T-cell (primary cell): ENCODE measurements around the gene DNASE1L2. TPM values are rescaled to one million over a fixed set of nuclear protein-coding genes. Genes with fewer than 3 reads are reported as not detected.

Experiments
- ATAC-seq, 4 experiments: fragments of 200-7000 bp in 3 of 4; fragments of 150-1000 bp in 1 of 4; cut with Tn5 transposase; replicated peaks in 1 of 4; 1 replicate in 3 of 4; 2 replicates in 1 of 4; pipeline ENCODE4 v1.10.0; 2021; ENCODE audit warnings: moderate library complexity in 3 of 4, mild to moderate bottlenecking in 2 of 4, moderate number of reproducible peaks in 1 of 4
- CTCF ChIA-PET, 2 donors: fragments of 300-600 bp; sonication (Branson Sonifier 250); formaldehyde crosslinking; loops; one replicate each; lab custom pipeline; 2022; ENCODE audit warnings: antibody characterized with exemption in 2 of 2; lab: Charles Lee
- POLR2A ChIA-PET, 2 donors: fragments of 300-600 bp; sonication (Branson Sonifier 250); formaldehyde crosslinking; loops; one replicate each; lab custom pipeline; 2022; ENCODE audit warnings: antibody characterized with exemption in 2 of 2; lab: Charles Lee
- DNase-seq, 35 experiments: peaks; one replicate each; pipeline versions ENCODE4 v3.0.0 to v3.0.0-alpha.2; 2013 to 2023
- H3K27ac ChIP-seq: one replicate; pipeline ENCODE4 v1.5.1; 2013; ENCODE audit warnings: low read length
- H3K27me3 ChIP-seq, 2 experiments: replicated peaks in 1 of 2; 1 replicate in 1 of 2; 2 replicates in 1 of 2; pipeline versions ENCODE4 v1.6.1 to v1.7.0; 2013; ENCODE audit warnings: low read length in 1 of 2, mixed read lengths in 1 of 2; ENCODE audit not compliant: control insufficient read depth in 2 of 2, insufficient read depth in 2 of 2; ENCODE audit errors: extremely low read depth in 1 of 2
- H3K36me3 ChIP-seq, 2 donors: 1 replicate in 1 of 2; 2 replicates in 1 of 2; pipeline versions ENCODE4 v1.6.1 to v1.7.0; 2013; ENCODE audit warnings: low read length in 1 of 2; ENCODE audit not compliant: control insufficient read depth in 2 of 2, insufficient read depth in 1 of 2; ENCODE audit errors: extremely low read depth in 1 of 2
- H3K4me1 ChIP-seq, 2 experiments: 1 replicate in 1 of 2; 2 replicates in 1 of 2; pipeline versions ENCODE4 v1.6.1 to v1.7.0; 2013; ENCODE audit warnings: low read length in 2 of 2, mixed read lengths in 1 of 2; ENCODE audit not compliant: insufficient read depth in 2 of 2, control insufficient read depth in 1 of 2; ENCODE audit errors: extremely low read depth in 1 of 2
- H3K4me3 ChIP-seq, 2 donors: 1 replicate in 1 of 2; 2 replicates in 1 of 2; pipeline versions ENCODE4 v1.5.1 to v1.7.0; 2013; ENCODE audit warnings: mild to moderate bottlenecking in 2 of 2, low read length in 1 of 2, moderate library complexity in 1 of 2; ENCODE audit not compliant: control insufficient read depth in 1 of 2; ENCODE audit errors: extremely low read depth in 1 of 2
- H3K9me3 ChIP-seq: 2 replicates; pipeline ENCODE4 v1.7.0; 2013
- H3K27ac Mint-ChIP-seq, 2 donors: one replicate each; pipeline ENCODE4 v1.8.0; 2020 to 2021; ENCODE audit warnings: mild to moderate bottlenecking in 2 of 2, mixed read lengths in 2 of 2
- H3K27me3 Mint-ChIP-seq, 2 donors: one replicate each; pipeline ENCODE4 v1.8.0; 2021 to 2022; ENCODE audit warnings: mixed read lengths in 2 of 2
- H3K36me3 Mint-ChIP-seq: one replicate; pipeline ENCODE4 v1.8.0; 2021; ENCODE audit warnings: mixed read lengths
- H3K4me1 Mint-ChIP-seq, 3 donors: one replicate each; pipeline ENCODE4 v1.8.0; 2020 to 2022; ENCODE audit warnings: mixed read lengths in 3 of 3, mild to moderate bottlenecking in 1 of 3
- H3K4me3 Mint-ChIP-seq, 3 donors: one replicate each; pipeline ENCODE4 v1.8.0; 2020 to 2022; ENCODE audit warnings: mild to moderate bottlenecking in 3 of 3, mixed read lengths in 3 of 3, moderate library complexity in 3 of 3
- H3K9me3 Mint-ChIP-seq, 3 donors: one replicate each; pipeline ENCODE4 v1.8.0; 2020 to 2022; ENCODE audit warnings: mixed read lengths in 3 of 3
- WGBS: methylation state at CpG from one replicate; pipeline ENCODE4 v1.1.5; 2013; ENCODE audit warnings: missing lambda C conversion rate; ENCODE audit not compliant: insufficient coverage; 5-methylcytosine and 5-hydroxymethylcytosine counted together
- total RNA-seq, 35 experiments: library from RNA in 6 of 35; stranded (reverse) in 6 of 35; fragments of 120-200 nt in 1 of 35; gene quantifications; one replicate each; pipeline versions ENCODE4 v1.2.1 to v1.2.4 and lab custom pipeline; 2013 to 2026

Gene DNASE1L2
- total RNA-seq, 5 donors from 2014 or later (not counting 1 experiment from before 2014, with no cell fraction given), result 0.63 to 3.3 (median 1.9) TPM

DNA sequence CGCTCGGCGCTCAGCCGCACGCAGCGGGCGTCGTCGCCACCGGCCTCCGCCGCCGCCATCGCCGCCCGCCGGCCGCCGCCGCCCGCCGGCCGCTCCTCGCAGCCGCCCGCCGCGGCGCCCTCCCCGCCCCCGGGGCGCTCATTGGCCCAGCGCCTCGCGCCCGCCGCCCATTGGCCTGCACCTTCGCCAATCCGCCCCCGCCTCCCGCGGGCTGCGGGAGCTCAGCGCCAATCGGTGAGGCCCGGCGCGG, 21.6 kb upstream of the DNASE1L2 start, which contains the start of gene PGP:
Gene PGP (minus strand): TSS at position 122 of the 250 bp plus-strand sequence. CDS start 63 bp downstream, at position 59.
- ATAC-seq (peak; percentile 93 to 97 (median 96)), DNase-seq (peak in 1 of 35 experiments; percentile 99)
- Histone ChIP-seq H3K4me3 (peak within 1 kb of the TSS; percentile 73 to 83), H3K9me3 (no peaks in the 10 kb centered on the region), H3K27me3 (no peaks in the 10 kb centered on the region), H3K4me1 (peaks cover 6 to 29% of the 10 kb centered on the region in 2 experiments), H3K27ac (peak within 1 kb of the TSS; percentile 77), H3K36me3 (peaks cover 9 to 11% of the 10 kb centered on the region in 2 donors)
- POLR2A ChIA-PET, result interaction anchor here in 1 of 2 donors (0.6 to 1.0 kb wide), 2 partner anchors 60 to 385 kb away, joined by 3 to 4 read pairs; partner anchors contain the start of gene TRAF7
- WGBS, result under 1% methylated on average over 48 of the region's 48 CpGs
- H3K9me3 Mint-ChIP-seq, result no peaks in the 10 kb centered on the region
- H3K36me3 Mint-ChIP-seq, result peaks cover 2% of the 10 kb centered on the region
- peaks cover 12 to 17% (median 16%) of the 10 kb centered on the region in 3 donors for H3K4me1 Mint-ChIP-seq
- H3K27ac Mint-ChIP-seq, result peak within 1 kb of the TSS; percentile 73 to 89
- no peaks in the 10 kb centered on the region for H3K27me3 Mint-ChIP-seq
- peak within 1 kb of the TSS; percentile 78 to 85 (median 80) for H3K4me3 Mint-ChIP-seq
- CTCF ChIA-PET, result interaction anchor here in 1 of 2 donors (0.5 to 0.6 kb wide), 2 partner anchors 59 to 305 kb away, joined by 3 read pairs; partner anchors contain the start of gene TRAF7

DNA sequence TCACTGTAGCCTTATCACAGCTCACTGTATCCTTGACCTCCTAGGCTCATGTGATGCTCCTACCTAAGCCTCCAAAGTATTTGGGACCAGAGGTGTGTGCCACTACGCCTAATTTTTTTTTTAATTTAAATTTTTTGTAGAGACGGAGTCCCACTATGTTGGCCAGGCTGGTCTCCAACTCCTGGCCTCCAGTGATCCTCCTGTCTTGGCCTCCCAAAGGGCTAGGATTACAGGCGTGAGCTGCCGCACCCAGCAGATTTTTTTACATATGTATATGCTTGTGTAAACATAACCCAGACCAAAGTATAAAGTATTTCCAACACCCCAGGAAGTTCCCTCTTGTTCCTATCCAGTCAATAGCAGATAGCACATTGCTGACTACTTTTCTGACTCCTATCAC, 19.9 kb upstream of the DNASE1L2 start:
- WGBS, result 100% methylated on average over 2 of the region's 4 CpGs
- ChIA-PET POLR2A (no interaction called here), CTCF (no interaction called here)
- Mint-ChIP-seq H3K4me3 (peak overlapping the region; percentile 57 to 78 (median 59)), H3K27me3 (no peaks in the 10 kb centered on the region), H3K36me3 (peaks cover 2% of the 10 kb centered on the region), H3K9me3 (no peaks in the 10 kb centered on the region), H3K27ac (no peak overlapping the region), H3K4me1 (peaks cover 12 to 17% (median 16%) of the 10 kb centered on the region in 3 donors)
- ATAC-seq (no peak), DNase-seq (no peak)
- Histone ChIP-seq H3K36me3 (peaks cover 9 to 13% of the 10 kb centered on the region in 2 donors), H3K4me3 (no peak overlapping the region), H3K4me1 (peaks cover 6 to 29% of the 10 kb centered on the region in 2 experiments), H3K27me3 (no peaks in the 10 kb centered on the region), H3K9me3 (no peaks in the 10 kb centered on the region), H3K27ac (no peak overlapping the region)

DNA sequence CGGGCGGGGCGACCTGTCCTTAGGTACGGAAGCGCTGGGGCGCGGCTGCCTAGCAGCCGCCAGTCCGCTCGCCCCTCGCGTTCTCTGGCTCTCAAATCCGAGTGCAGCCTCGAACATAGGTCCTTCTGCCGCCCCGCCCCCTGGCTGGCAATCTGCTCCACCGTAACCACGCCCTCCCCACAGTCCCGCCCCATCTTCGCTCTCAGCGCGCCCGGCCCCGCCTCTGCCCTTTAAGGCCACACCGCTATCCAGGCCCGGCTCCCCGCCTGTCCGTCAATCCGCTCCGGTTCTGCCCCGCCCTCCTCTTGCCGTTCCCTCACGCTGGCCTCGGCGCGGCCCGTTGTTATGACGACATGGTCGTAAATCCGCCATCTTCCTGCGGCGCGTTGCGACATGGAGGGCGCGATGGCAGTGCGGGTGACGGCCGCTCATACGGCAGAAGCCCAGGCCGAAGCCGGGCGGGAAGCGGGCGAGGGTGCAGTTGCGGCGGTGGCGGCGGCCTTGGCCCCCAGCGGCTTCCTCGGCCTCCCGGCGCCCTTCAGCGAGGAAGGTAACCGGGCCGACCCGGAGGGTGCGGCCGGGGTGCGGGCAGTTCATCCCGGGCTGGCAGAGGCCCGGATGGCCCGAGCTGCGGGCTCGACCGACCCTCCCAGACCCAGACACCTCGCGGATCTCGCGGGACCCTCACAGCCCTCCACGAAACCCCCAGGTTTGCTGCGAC, 12.9 kb upstream of the DNASE1L2 start, which contains the start of gene E4F1:
Gene E4F1 (plus strand): TSS at position 371 of the 721 bp plus-strand sequence. CDS start 23 bp downstream, at position 394.
- ATAC-seq (peak; percentile 95 to 97 (median 97)), DNase-seq (peak; percentile 92 to 99 (median 97))
- Histone ChIP-seq H3K27ac (peak within 1 kb of the TSS; percentile 60), H3K27me3 (peaks cover 0 to 10% of the 10 kb centered on the region in 2 experiments), H3K36me3 (peaks cover 7 to 9% of the 10 kb centered on the region in 2 donors), H3K4me3 (peak within 1 kb of the TSS; percentile 70 to 93), H3K9me3 (no peaks in the 10 kb centered on the region), H3K4me1 (peaks cover 3 to 31% of the 10 kb centered on the region in 2 experiments)
- Mint-ChIP-seq H3K9me3 (no peaks in the 10 kb centered on the region), H3K4me3 (peak within 1 kb of the TSS; percentile 68 to 88 (median 77)), H3K36me3 (no peaks in the 10 kb centered on the region), H3K27me3 (no peaks in the 10 kb centered on the region), H3K4me1 (peaks cover 6 to 28% (median 20%) of the 10 kb centered on the region in 3 donors), H3K27ac (peak within 1 kb of the TSS; percentile 53 to 84)
- ChIA-PET CTCF (interaction anchor here (0.6 kb wide), 2 partner anchors 70 to 83 kb away, joined by 3 to 4 read pairs; no protein-coding TSS in a partner anchor), POLR2A (no interaction called here)
- WGBS, result under 1% methylated on average over 82 of the region's 82 CpGs

DNA sequence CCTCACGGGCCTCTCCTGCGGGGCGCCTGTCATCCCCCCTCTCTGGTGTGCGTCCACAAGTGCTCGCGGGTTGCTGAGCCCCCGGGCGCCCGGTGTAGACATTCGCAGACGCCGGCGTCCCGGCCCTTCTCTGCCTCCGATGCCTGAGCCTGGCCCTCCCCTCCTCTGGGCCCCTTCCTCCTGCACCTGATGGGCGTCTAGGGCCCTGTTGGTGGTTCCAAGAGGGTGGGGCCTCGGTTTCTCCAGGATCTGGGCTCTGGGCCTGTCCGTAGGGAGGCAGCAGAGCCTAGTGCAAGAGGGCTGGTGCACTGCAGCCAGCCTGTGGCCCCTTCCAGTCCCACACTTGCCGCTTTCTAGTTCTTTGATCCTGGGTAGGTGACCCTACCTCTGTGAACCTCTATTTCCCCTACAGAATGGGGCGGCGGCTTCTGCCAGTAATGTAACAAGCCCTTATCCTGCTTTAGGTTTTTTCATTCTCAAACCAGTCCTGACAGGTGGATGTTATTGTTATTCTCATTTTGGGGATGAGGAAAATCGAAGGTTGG, 12.2 kb upstream of the DNASE1L2 start:
- peak overlapping the region; percentile 70 to 93 for H3K4me3 ChIP-seq
- ChIA-PET POLR2A (no interaction called here), CTCF (no interaction called here)
- H3K4me1 ChIP-seq, result peaks cover 3 to 31% of the 10 kb centered on the region in 2 experiments
- peaks cover 0 to 11% of the 10 kb centered on the region in 2 experiments for H3K27me3 ChIP-seq
- peak overlapping the region; percentile 55 for H3K27ac ChIP-seq
- H3K4me3 Mint-ChIP-seq, result peak overlapping the region; percentile 68 to 77 (median 77)
- H3K9me3 Mint-ChIP-seq, result no peaks in the 10 kb centered on the region
- H3K4me1 Mint-ChIP-seq, result peaks cover 6 to 28% (median 20%) of the 10 kb centered on the region in 3 donors
- H3K27me3 Mint-ChIP-seq, result no peaks in the 10 kb centered on the region
- no peaks in the 10 kb centered on the region for H3K36me3 Mint-ChIP-seq
- ATAC-seq, result peak; percentile 16 to 30 (median 24)
- H3K27ac Mint-ChIP-seq, result peak overlapping the region in 1 of 2 donors; percentile 3
- WGBS, result under 1% methylated on average over 10 of the region's 22 CpGs
- H3K36me3 ChIP-seq, result peaks cover 13 to 16% of the 10 kb centered on the region in 2 donors
- no peaks in the 10 kb centered on the region for H3K9me3 ChIP-seq
- peak in 15 of 35 experiments; percentile 5 to 38 (median 20) for DNase-seq

DNA sequence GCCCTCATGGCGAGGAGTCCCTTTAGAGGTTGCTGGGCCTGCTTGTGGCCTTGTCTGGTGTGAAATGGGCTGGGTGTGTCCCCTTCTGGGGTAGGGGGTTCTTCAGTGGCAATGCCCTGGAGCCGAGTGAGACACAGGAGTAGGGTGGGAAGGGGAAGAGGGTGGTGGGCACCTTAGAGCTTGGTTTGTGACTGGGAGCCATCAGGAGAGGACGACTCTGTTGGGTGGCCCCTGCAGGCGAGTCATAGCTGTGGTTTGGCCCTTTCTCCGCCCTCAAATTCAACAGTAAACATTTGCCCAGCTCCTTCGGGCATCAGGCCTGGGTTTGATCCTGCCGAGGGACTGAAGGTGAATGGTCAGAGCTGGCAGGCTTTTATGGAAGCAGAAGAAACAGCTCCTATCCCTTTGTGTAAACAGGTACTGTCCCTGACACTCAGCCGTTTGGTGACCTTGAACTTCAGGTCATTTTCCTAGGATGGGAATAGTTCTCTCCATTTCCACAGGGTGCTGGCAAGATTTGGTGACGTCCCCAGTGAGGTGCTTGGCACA, 9.9 kb upstream of the DNASE1L2 start:
- Histone ChIP-seq H3K4me3 (no peak overlapping the region), H3K36me3 (peaks cover 21 to 32% of the 10 kb centered on the region in 2 donors), H3K9me3 (no peaks in the 10 kb centered on the region), H3K27ac (no peak overlapping the region), H3K27me3 (peaks cover 0 to 14% of the 10 kb centered on the region in 2 experiments), H3K4me1 (peaks cover 3 to 31% of the 10 kb centered on the region in 2 experiments)
- ChIA-PET CTCF (interaction anchor here in 1 of 2 donors (1.2 kb wide), 1 partner anchor 25 kb away, joined by 3 read pairs; the partner anchor contains the start of gene ECI1), POLR2A (no interaction called here)
- Mint-ChIP-seq H3K27ac (no peak overlapping the region), H3K9me3 (no peaks in the 10 kb centered on the region), H3K4me3 (peak overlapping the region; percentile 29 to 49 (median 39)), H3K36me3 (peaks cover 10% of the 10 kb centered on the region), H3K4me1 (peaks cover 6 to 28% (median 20%) of the 10 kb centered on the region in 3 donors), H3K27me3 (no peaks in the 10 kb centered on the region)
- ATAC-seq (no peak), DNase-seq (no peak)
- 66% methylated on average over 3 of the region's 9 CpGs for WGBS

DNA sequence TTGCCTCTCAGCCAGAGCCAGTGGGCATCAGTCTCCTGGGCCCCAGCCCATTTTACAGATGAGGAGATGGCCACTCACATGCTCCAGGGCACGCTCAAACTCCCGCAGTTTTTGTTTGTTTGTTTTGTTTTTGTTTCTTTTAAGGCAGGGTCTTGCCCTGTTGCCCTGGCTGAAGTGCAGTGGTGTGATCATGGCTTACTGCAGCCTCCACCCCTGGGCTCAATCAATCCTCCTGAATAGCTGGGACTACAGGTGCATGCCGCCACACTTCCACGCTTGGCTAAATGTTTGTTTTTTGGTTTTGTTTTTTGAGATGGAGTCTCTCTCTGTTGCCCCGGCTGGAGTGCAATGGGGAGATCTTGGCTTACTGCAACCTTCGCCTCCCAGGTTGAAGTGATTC, 9.3 kb upstream of the DNASE1L2 start:
- H3K36me3 ChIP-seq, result peaks cover 21 to 37% of the 10 kb centered on the region in 2 donors
- ChIA-PET CTCF (interaction anchor here in 1 of 2 donors (1.2 kb wide), 1 partner anchor 24 kb away, joined by 3 read pairs; the partner anchor contains the start of gene ECI1), POLR2A (no interaction called here)
- Mint-ChIP-seq H3K4me3 (no peak overlapping the region), H3K9me3 (no peaks in the 10 kb centered on the region), H3K27me3 (no peaks in the 10 kb centered on the region), H3K27ac (no peak overlapping the region), H3K4me1 (peaks cover 6 to 28% (median 20%) of the 10 kb centered on the region in 3 donors), H3K36me3 (peaks cover 16% of the 10 kb centered on the region)
- H3K27ac ChIP-seq, result no peak overlapping the region
- WGBS, result 98% methylated on average over 4 of the region's 6 CpGs
- ATAC-seq (no peak), DNase-seq (no peak)
- H3K27me3 ChIP-seq, result peaks cover 0 to 18% of the 10 kb centered on the region in 2 experiments
- no peak overlapping the region for H3K4me3 ChIP-seq
- no peaks in the 10 kb centered on the region for H3K9me3 ChIP-seq
- peaks cover 3 to 31% of the 10 kb centered on the region in 2 experiments for H3K4me1 ChIP-seq
